Dedifferentiated amniotic fluid mesenchymal stem cell (primary cell): ENCODE data around the gene KRTAP12-1.
"Not testable (repeated sequence)": the region's sequence is repeated elsewhere in the genome, so short reads cannot be mapped to it uniquely, and the experiment has no call there.

Source experiments
- DNase-seq: peaks from one replicate; pipeline ENCODE4 v3.0.0-alpha.2; 2016; ENCODE audit errors: extremely low spot score

Gene KRTAP12-1

GRCh38 chr21:44667612-44668011 lies 14.4 kb downstream of the KRTAP12-1 start:
- no peak for DNase-seq

GRCh38 chr21:44666401-44667320 lies 15.3 kb downstream of the KRTAP12-1 start, which contains the start of gene KRTAP12-2:
KRTAP12-2 (minus strand) TSS chr21:44666927; CDS start chr21:44666886, 41 bp downstream.
- DNase-seq, result no peak

- DNase-seq, result no peak
Measured at GRCh38 chr21:44664691-44665090, 17.3 kb downstream of the KRTAP12-1 start.

GRCh38 chr21:44661567-44661966 lies 20.4 kb downstream of the KRTAP12-1 start:
- DNase-seq, result not testable (repeated sequence)

DNA sequence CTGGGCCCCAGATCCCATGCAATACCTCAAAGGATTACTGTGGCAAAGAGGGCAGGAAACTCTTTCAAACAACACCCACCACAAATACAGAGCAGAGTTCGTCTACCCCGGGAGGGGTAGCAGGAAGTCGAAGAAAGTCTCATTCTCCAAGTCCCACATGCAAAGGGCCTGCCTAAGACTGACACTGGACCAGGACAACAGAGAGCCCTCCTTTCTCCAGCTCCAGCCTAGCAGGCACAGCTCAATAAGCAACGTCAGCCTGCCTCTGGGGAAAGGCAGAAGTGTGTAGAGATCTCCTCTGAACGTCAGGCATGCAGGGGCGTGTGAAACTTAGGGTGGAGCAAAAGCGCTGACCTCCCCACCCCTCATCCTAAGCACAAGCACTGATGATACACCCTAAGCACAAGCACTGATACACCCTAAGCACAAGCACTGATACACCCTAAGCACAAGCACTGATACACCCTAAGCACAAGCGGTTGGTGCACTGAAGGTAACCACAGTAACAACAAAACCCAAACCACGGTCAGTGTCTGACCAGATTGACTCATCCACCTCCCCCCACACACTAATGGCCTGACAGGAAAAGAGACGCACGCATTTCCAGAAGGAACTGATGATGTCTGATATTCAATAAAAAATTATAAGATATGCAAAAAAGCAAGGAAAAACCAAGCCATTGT lies 22.9 kb downstream of the KRTAP12-1 start:
- no peak for DNase-seq

DNA sequence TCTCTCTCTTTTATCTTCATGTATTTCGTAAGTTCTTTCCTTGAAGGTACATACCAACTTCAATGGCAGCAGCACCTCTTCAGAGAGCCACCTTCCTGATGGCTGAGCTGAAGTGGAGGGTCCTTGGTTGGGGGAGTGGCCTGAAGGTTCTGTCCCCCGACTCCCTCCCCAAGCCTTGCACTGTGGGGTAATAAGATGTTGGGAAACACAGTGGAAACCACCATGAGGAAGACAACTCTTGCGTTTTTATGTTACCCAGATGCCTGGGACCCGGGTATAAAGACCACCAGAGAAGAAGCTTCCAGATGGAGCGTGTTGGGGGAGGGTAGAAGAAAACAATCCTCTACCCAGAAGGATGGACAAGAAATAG lies 23.4 kb downstream of the KRTAP12-1 start:
- no peak for DNase-seq

DNA sequence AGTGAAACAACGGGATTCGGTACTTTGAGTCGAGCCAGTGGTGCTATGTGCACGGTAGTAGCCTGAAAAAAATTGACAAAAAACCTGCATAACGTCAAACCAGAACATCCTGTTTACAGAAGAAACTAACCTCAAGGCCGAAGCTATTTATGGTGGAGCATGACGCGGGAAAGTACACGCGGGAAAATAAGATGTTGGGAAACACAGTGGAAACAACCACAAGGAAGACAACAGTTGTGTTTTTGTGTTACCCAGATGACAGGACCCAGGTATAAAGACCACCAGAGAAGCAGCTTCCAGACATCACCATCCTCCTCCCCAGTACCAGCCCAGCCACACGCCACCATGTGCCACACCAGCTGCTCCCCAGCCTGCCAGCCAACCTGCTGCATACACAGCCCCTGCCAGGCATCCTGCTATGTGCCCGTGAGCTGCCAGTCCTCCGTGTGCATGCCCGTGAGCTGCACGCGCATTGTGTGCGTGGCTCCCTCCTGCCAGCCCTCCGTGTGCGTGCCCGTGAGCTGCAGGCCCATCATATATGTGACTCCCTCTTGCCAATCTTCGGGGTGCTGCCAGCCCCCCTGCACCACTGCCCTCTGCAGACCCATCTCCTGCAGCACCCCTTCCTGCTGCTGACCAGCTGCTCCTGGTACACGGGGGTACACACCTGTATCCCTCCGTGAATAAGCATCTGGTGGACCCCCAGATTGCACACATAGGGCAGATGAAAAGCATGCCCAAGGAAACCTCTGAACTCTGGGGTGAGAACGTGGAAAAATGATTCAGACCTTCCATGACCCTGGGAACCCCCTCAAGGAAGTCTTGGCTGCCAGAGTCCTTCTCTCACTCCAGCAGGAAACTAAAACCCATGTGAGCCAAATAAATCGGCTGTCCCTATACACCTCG lies 24.1 kb downstream of the KRTAP12-1 start, which contains the start of gene KRTAP12-3:
KRTAP12-3 (plus strand) TSS at position 298 of the 906 bp plus-strand sequence; CDS start at position 346, 48 bp downstream.
- DNase-seq, result no peak

DNA sequence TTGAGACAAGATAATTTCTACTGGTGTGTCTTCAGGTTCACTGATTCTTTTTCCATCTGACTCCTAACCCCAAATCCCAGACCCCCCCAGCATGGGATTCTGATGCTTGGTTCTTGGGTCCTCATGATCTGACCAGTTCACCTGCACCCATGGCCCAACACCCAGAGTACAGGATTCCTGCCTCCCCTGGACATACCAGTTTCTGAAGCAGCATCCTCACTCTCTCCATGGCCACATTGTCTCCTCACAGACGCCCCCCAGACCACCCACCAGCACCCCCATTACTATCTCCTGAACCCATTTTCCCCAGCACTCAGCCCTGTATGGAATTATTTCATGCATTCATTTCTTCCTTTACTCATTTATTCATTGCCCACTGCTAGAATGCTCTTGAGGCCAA lies 25.1 kb downstream of the KRTAP12-1 start:
- DNase-seq, result no peak

DNA sequence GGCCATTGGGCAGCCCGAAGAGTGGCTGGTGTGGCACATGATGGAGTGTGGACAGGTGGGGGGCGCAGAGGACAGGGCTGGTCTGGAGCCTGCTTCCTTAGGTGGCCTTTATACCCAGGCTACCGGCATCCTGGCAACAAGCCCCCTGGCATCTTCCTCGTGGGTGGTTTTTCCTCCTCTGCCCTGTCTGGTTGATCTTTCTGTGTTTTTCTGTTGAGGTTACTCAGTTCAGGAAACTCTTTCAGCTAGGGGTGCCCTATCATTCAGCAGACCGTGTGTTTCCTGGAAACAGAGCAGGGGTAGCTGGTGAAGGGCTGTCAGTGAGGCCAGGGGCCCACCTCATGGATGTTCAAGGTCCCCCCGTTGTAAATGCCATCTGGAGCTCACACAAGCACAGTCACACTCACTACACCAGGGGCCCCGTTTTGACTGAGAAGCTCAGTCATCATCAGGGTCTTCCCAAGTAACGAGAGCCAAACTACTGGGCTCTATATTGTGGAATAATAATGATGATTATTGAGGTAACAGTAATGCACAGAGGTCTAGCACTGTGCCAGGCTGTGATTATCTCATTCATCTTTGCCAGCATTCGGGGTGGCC lies 27.3 kb downstream of the KRTAP12-1 start, which contains the start of gene KRTAP12-4:
KRTAP12-4 (minus strand) TSS at position 84 of the 600 bp plus-strand sequence; CDS start at position 39, 45 bp downstream.
- DNase-seq, result no peak

DNA sequence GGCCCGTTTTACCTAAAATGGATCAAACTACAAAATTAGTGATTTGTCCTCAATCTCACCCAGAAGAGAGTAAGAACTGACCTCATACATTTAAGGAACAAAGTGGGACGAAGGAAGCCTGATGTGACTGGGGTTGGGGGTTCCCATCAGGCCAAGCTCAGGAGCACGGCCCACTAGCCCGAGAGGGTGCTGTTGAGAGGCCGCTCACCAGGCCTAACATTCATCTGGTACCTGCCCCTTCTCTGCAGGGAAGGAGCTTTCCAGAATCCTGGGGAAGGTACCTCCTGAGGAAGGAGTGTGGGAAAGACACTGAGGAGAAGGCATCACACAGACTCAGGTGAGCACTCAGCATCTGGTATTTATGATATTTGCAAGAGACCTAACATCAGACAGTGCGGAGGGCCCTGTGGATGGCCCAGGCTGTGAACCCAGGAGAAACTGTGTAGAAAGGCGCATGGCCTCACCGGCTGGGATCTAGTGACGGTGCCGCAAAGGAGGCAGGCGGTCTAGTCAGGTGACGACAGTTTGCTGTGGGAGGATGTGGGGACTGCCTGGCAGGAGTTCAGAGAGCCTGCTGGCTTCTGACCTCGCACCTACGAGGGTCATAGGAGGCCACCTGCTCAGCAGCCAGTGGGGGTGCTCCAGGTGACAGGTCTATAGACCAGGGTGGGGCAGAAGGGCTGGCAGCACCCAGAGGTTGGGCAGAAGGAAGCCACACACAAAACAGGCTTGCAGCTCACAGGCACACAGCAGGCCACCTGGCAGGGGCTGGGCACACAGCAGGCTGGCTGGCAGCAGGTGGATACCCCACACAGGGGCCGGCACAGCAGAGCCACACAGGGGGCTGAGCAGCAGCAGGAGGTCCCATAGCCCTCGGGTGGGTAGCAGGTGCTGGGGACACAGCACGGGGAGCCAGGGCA lies 28.0 kb downstream of the KRTAP12-1 start:
- no peak for DNase-seq

- DNase-seq, result no peak
Measured at GRCh38 chr21:44653123-44653522, 28.8 kb downstream of the KRTAP12-1 start.

- no peak for DNase-seq
Measured at GRCh38 chr21:44650973-44651675, 30.8 kb downstream of the KRTAP12-1 start.

GRCh38 chr21:44650265-44650972 lies 31.5 kb downstream of the KRTAP12-1 start:
- no peak for DNase-seq

GRCh38 chr21:44649521-44650100 lies 32.4 kb downstream of the KRTAP12-1 start:
- no peak for DNase-seq

GRCh38 chr21:44648557-44649311 lies 33.2 kb downstream of the KRTAP12-1 start:
- DNase-seq, result no peak

DNA sequence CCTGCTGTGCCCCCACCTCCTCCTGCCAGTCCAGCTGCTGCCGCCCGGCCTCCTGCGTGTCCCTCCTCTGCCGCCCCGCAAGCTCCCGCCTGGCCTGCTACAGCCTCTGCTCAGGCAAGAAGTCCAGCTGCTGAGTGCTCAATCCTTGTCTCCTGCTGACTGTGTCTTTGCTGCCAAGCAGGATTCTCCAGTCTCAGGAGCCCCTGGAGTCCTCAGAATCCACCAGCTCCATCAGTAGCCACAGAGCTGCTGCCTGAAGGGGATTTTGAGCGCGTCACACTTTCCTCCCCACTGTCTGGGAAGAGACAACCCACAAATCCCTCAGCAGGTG lies 34.8 kb downstream of the KRTAP12-1 start:
- no peak for DNase-seq

GRCh38 chr21:44646366-44647221 lies 35.4 kb downstream of the KRTAP12-1 start, which contains the start of gene KRTAP10-11:
KRTAP10-11 (plus strand) TSS chr21:44646414; CDS start chr21:44646459, 45 bp downstream.
- DNase-seq, result not testable (repeated sequence)
